Stomach (tissue), 9 donors: ENCODE measurements around the gene SMAD3. TPM values are rescaled to one million over a fixed set of nuclear protein-coding genes. Genes with fewer than 3 reads are reported as not detected.
A peak's percentile ranks its signal among the peaks of the same experiment; 100 is the strongest.

Experiments
- DNase-seq, 2 donors: peaks; one replicate each; pipeline versions ENCODE4 v3.0.0 to v3.0.0-alpha.2; 2013 to 2019
- H3K27ac ChIP-seq, 5 donors: fragments of 200-600 bp in 4 of 5; sonication (generic) in 4 of 5; one replicate each; pipeline ENCODE4 v1.5.1; 2013 to 2019; ENCODE audit warnings: mild to moderate bottlenecking in 1 of 5, moderate library complexity in 1 of 5
- H3K27me3 ChIP-seq, 3 donors: fragments of 200-600 bp; sonication (generic); one replicate each; pipeline ENCODE4 v1.5.1; 2017 to 2019; ENCODE audit warnings: mixed run types in 1 of 3
- H3K36me3 ChIP-seq, 4 donors: fragments of 200-600 bp; sonication (generic); 1 replicate in 3 of 4; 2 replicates in 1 of 4; pipeline ENCODE4 v1.5.1; 2016 to 2019
- H3K4me1 ChIP-seq, 4 donors: fragments of 200-600 bp; sonication (generic); one replicate each; pipeline ENCODE4 v1.5.1; 2016 to 2019
- H3K4me3 ChIP-seq, 4 donors: fragments of 200-600 bp; sonication (generic) in 3 of 4; one replicate each; pipeline ENCODE4 v1.5.1; 2016 to 2019; ENCODE audit warnings: mild to moderate bottlenecking in 1 of 4
- H3K9me3 ChIP-seq, 4 donors: fragments of 200-600 bp; sonication (generic); one replicate each; pipeline ENCODE4 v1.5.1; 2016 to 2019
- EP300 ChIP-seq: sonication (generic); formaldehyde crosslinking; IDR thresholded peaks from one replicate; pipeline ENCODE4 v1.6.1; 2017; ENCODE audit warnings: antibody characterized with exemption
- POLR2A ChIP-seq, 4 donors: fragments of 450-650 bp; IDR thresholded peaks; one replicate each; pipeline ENCODE4 v1.6.1; 2016; ENCODE audit warnings: antibody characterized with exemption in 4 of 4, control low read depth in 2 of 4, mild to moderate bottlenecking in 1 of 4, moderate library complexity in 1 of 4
- POLR2AphosphoS5 ChIP-seq, 3 donors: sonication (generic); formaldehyde crosslinking; IDR thresholded peaks; one replicate each; pipeline ENCODE4 v1.6.1; 2016; ENCODE audit warnings: antibody characterized with exemption in 3 of 3
- WGBS, 5 donors: extraction: QIAGEN DNeasy Blood & Tissue Kit in 3 of 5; methylation state at CpG; one replicate each; pipeline versions ENCODE4 v1.1.5 to v1.1.7; 2013 to 2018; 5-methylcytosine and 5-hydroxymethylcytosine counted together
- intact Hi-C: fragments of 100-400 bp; cut with DNase I; formaldehyde crosslinking; loops from one replicate; pipeline ENCODE4 v1.15.1; 2023; ENCODE audit warnings: low total_unique reads
- polyA plus RNA-seq, 3 donors: library from polyadenylated mRNA; stranded (reverse); fragments of 200-250 nt; gene quantifications; one replicate each; pipeline ENCODE4 v1.2.3, GENCODE V29; 2013
- total RNA-seq, 5 donors: library from RNA; depleted of rRNA; stranded (reverse); fragments of >200 nt; gene quantifications; one replicate each; pipeline versions ENCODE4 v1.1.0 to v1.2.3, GENCODE V29; 2014 to 2016
- TF ChIP-seq, protein P1 (sequence below), 7 experiments: fragments of 450-650 bp in 4 of 7; fragments of 200-600 bp in 3 of 7; sonication (generic) in 3 of 7; IDR thresholded peaks; one replicate each; pipeline ENCODE4 v1.5.1; 2016 to 2019; ENCODE audit warnings: antibody characterized with exemption in 7 of 7, control low read depth in 2 of 7, mild to moderate bottlenecking in 1 of 7
- donor health status: healthy with polysubstance abuse.
- donor health status: Bipolar disorder and iron deficiency.
- donor health status: healthy.

Gene SMAD3
- total and polyA plus RNA-seq, 8 donors: 6.8 to 103 (median 27.5) TPM

GRCh38 chr15:67032608-67033007 is 32.8 kb upstream of the SMAD3 start:
- Histone ChIP-seq H3K27ac (no peak overlapping the region), H3K4me1 (peaks cover 12 to 15% (median 14%) of the 10 kb centered on the region in 4 donors), H3K27me3 (peaks cover 0 to 17% (median 0%) of the 10 kb centered on the region in 3 donors), H3K4me3 (no peak overlapping the region), H3K9me3 (no peaks in the 10 kb centered on the region), H3K36me3 (no peaks in the 10 kb centered on the region)
- WGBS, 5 donors: 78 to 92% (median 91%) methylated on average over 3 of the region's 3 CpGs
- no peak for DNase-seq
- intact Hi-C loops: no loop called here
- TF ChIP-seq EP300 (no peak), POLR2A (IDR thresholded peaks at IDR 0.05) (no peak), POLR2AphosphoS5 (IDR thresholded peaks at IDR 0.05) (no peak)
- TF ChIP-seq, protein P1, sequence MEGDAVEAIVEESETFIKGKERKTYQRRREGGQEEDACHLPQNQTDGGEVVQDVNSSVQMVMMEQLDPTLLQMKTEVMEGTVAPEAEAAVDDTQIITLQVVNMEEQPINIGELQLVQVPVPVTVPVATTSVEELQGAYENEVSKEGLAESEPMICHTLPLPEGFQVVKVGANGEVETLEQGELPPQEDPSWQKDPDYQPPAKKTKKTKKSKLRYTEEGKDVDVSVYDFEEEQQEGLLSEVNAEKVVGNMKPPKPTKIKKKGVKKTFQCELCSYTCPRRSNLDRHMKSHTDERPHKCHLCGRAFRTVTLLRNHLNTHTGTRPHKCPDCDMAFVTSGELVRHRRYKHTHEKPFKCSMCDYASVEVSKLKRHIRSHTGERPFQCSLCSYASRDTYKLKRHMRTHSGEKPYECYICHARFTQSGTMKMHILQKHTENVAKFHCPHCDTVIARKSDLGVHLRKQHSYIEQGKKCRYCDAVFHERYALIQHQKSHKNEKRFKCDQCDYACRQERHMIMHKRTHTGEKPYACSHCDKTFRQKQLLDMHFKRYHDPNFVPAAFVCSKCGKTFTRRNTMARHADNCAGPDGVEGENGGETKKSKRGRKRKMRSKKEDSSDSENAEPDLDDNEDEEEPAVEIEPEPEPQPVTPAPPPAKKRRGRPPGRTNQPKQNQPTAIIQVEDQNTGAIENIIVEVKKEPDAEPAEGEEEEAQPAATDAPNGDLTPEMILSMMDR (IDR thresholded peaks at IDR 0.05): no peak

DNA sequence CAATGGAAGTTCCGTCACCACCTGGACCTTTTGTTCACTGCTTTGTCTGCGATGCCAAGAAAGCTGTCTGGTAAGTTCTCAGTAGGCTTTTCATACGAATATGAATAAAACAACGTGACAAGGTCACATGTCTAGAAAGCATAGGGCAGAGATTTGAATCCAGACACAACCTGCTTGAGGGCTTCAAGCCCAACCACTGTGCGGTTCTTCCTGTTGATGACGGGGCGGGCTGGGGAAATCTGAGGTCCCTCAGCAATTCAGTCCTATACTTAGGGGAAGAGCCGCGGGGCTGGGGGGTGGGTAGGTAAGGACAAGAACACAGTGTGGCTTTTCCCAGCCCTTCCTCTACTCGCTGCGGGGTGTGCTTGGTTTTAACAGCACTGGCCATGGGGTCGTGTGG is 32.4 kb upstream of the SMAD3 start:
- Histone ChIP-seq H3K27ac (no peak overlapping the region), H3K27me3 (peaks cover 0 to 17% (median 0%) of the 10 kb centered on the region in 3 donors), H3K4me1 (peaks cover 12 to 15% (median 14%) of the 10 kb centered on the region in 4 donors), H3K9me3 (no peaks in the 10 kb centered on the region), H3K36me3 (no peaks in the 10 kb centered on the region), H3K4me3 (peak overlapping the region; percentile 39 to 42 (median 40))
- DNase-seq: peak in 1 of 2 donors; percentile 71
- intact Hi-C loops: no loop called here
- 31 to 49% (median 46%) methylated on average over 12 of the region's 12 CpGs for WGBS, 5 donors
- TF ChIP-seq POLR2AphosphoS5 (IDR thresholded peaks at IDR 0.05): no peak
- TF ChIP-seq POLR2A (IDR thresholded peaks at IDR 0.05): no peak
- TF ChIP-seq EP300: no peak
- TF ChIP-seq, protein P1 (IDR thresholded peaks at IDR 0.05): no peak

GRCh38 chr15:67033571-67034044 is 31.8 kb upstream of the SMAD3 start:
- Histone ChIP-seq H3K27me3 (peaks cover 0 to 17% (median 0%) of the 10 kb centered on the region in 3 donors), H3K36me3 (no peaks in the 10 kb centered on the region), H3K9me3 (no peaks in the 10 kb centered on the region), H3K27ac (no peak overlapping the region), H3K4me1 (peaks cover 12 to 15% (median 14%) of the 10 kb centered on the region in 4 donors), H3K4me3 (peak overlapping the region; percentile 39 to 42 (median 40))
- intact Hi-C loops: no loop called here
- 2 to 6% (median 4%) methylated on average over 20 to 50 of the region's 50 CpGs for WGBS, 5 donors
- no peak for TF ChIP-seq EP300
- TF ChIP-seq, protein P1 (IDR thresholded peaks at IDR 0.05): no peak
- TF ChIP-seq POLR2A (IDR thresholded peaks at IDR 0.05): no peak
- peak in 1 of 2 donors; percentile 71 for DNase-seq

DNA sequence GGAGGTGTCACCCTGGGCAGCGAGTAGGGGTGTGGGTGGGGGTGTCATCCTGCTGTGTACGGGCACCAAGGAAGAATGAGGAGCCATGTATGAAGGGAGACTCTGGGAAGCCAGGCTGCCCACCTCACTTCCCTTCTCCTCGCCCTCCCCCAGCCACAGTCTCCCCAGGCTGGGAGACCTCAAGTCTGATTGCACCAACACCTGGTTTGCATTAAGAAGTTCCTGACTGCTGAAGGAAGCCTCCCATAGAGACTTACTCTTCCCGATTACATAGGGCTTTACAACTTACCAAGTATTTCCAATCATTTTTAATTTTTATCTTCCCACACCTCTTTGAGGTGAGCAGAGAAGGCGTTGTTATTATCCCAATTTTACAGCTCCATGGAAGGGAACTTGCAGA is 29.5 kb upstream of the SMAD3 start:
- no peak for DNase-seq
- Histone ChIP-seq H3K27ac (no peak overlapping the region), H3K36me3 (no peaks in the 10 kb centered on the region), H3K4me3 (no peak overlapping the region), H3K9me3 (no peaks in the 10 kb centered on the region), H3K4me1 (peaks cover 12 to 21% (median 17%) of the 10 kb centered on the region in 4 donors), H3K27me3 (peaks cover 0 to 17% (median 0%) of the 10 kb centered on the region in 3 donors)
- WGBS, 5 donors: 88 to 95% (median 91%) methylated on average over 5 of the region's 5 CpGs
- intact Hi-C loops: no loop called here
- TF ChIP-seq, protein P1 (IDR thresholded peaks at IDR 0.05): no peak
- TF ChIP-seq EP300: no peak
- TF ChIP-seq POLR2AphosphoS5 (IDR thresholded peaks at IDR 0.05): no peak
- no peak for TF ChIP-seq POLR2A (IDR thresholded peaks at IDR 0.05)
